CD4-positive, alpha-beta T cell (primary cell): ENCODE measurements around the gene CPM. TPM values are rescaled to one million over a fixed set of nuclear protein-coding genes. Genes with fewer than 3 reads are reported as not detected.
"Not testable (repeated sequence)": the region's sequence is repeated elsewhere in the genome, so short reads cannot be mapped to it uniquely, and the experiment has no call there.

Experiments
- ATAC-seq: fragments of 200-7000 bp; cut with Tn5 transposase; one replicate; pipeline ENCODE4 v1.10.0; 2022; ENCODE audit warnings: mild to moderate bottlenecking; ENCODE audit not compliant: poor library complexity
- CTCF ChIA-PET: fragments of 350-600 bp; sonication (Branson Sonifier 250); formaldehyde crosslinking; loops from one replicate; lab custom pipeline; 2021; ENCODE audit warnings: antibody characterized with exemption, inconsistent platforms; lab: Charles Lee
- POLR2A ChIA-PET: fragments of 350-600 bp; sonication (Branson Sonifier 250); formaldehyde crosslinking; loops from one replicate; lab custom pipeline; 2021; ENCODE audit warnings: antibody characterized with exemption, inconsistent platforms; lab: Charles Lee
- DNase-seq, 14 experiments: peaks; one replicate each; pipeline ENCODE4 v3.0.0-alpha.2; 2013 to 2020; ENCODE audit warnings: mixed read lengths in 2 of 14
- H3K27ac ChIP-seq, 2 donors: one replicate each; pipeline versions ENCODE4 v1.5.1 to v1.7.0; 2013; ENCODE audit warnings: low read length in 2 of 2, low read depth in 1 of 2, mild to moderate bottlenecking in 1 of 2
- H3K27me3 ChIP-seq, 2 experiments: 1 replicate in 1 of 2; 2 replicates in 1 of 2; pipeline versions ENCODE4 v1.6.1 to v1.7.0; 2013; ENCODE audit warnings: low read length in 2 of 2, control low read depth in 1 of 2, mild to moderate bottlenecking in 1 of 2, moderate library complexity in 1 of 2; ENCODE audit not compliant: insufficient read depth in 2 of 2, control insufficient read depth in 1 of 2
- H3K36me3 ChIP-seq: one replicate; pipeline ENCODE4 v1.6.1; 2013; ENCODE audit warnings: low read length, control low read depth; ENCODE audit not compliant: insufficient read depth
- H3K4me1 ChIP-seq: one replicate; pipeline ENCODE4 v1.6.1; 2013; ENCODE audit warnings: low read length, control low read depth; ENCODE audit not compliant: insufficient read depth
- H3K4me3 ChIP-seq: one replicate; pipeline ENCODE4 v1.5.1; 2013; ENCODE audit warnings: mild to moderate bottlenecking, low read length, moderate library complexity
- H3K9me3 ChIP-seq, 2 experiments: 1 replicate in 1 of 2; 2 replicates in 1 of 2; pipeline versions ENCODE4 v1.6.1 to v1.7.0; 2013; ENCODE audit warnings: low read length in 2 of 2, mild to moderate bottlenecking in 2 of 2, control low read depth in 1 of 2, moderate library complexity in 1 of 2; ENCODE audit not compliant: control insufficient read depth in 1 of 2, insufficient read depth in 1 of 2
- H3K27ac Mint-ChIP-seq: one replicate; pipeline ENCODE4 v1.8.0; 2020; ENCODE audit warnings: mixed read lengths
- H3K27me3 Mint-ChIP-seq: one replicate; pipeline ENCODE4 v1.8.0; 2021; ENCODE audit warnings: mixed read lengths
- H3K36me3 Mint-ChIP-seq: one replicate; pipeline ENCODE4 v1.8.0; 2021; ENCODE audit warnings: low read depth, mixed read lengths
- H3K4me1 Mint-ChIP-seq: one replicate; pipeline ENCODE4 v1.8.0; 2021; ENCODE audit warnings: low read depth, mixed read lengths
- H3K4me3 Mint-ChIP-seq: one replicate; pipeline ENCODE4 v1.8.0; 2020; ENCODE audit warnings: mild to moderate bottlenecking, mixed read lengths
- H3K9me3 Mint-ChIP-seq: one replicate; pipeline ENCODE4 v1.8.0; 2020; ENCODE audit warnings: mixed read lengths
- CTCF ChIP-seq: fragments of 200-600 bp; IDR thresholded peaks from one replicate; pipeline ENCODE4 v1.8.0; 2022; ENCODE audit warnings: antibody characterized with exemption, mild to moderate bottlenecking
- intact Hi-C, 2 experiments: fragments of 100-400 bp; cut with DNase I in 1 of 2; cut with micrococcal nuclease in 1 of 2; formaldehyde crosslinking; loops; one replicate each; pipeline versions ENCODE4 v1.15.1 to v1.9.0; 2023 to 2025; cut with DNase I, micrococcal nuclease
- total RNA-seq, 174 experiments: library from RNA in 2 of 174; stranded (reverse) in 2 of 174; gene quantifications; one replicate each; pipeline ENCODE4 v1.2.3 and lab custom pipeline; 2021 to 2026

Gene CPM
- total RNA-seq, 2 experiments from 2014 or later = 1.9 to 2.2 TPM

GRCh38 chr12:68814490-68815231 is 118.3 kb downstream of the CPM start:
- peaks cover 76% of the 10 kb centered on the region for H3K36me3 ChIP-seq
- no peak overlapping the region for H3K27ac ChIP-seq
- H3K27me3 Mint-ChIP-seq = no peaks in the 10 kb centered on the region
- ATAC-seq (no peak), DNase-seq (no peak)
- H3K4me3 ChIP-seq = no peak overlapping the region
- H3K36me3 Mint-ChIP-seq = peaks cover 77% of the 10 kb centered on the region
- peaks cover 7% of the 10 kb centered on the region for H3K4me1 ChIP-seq
- CTCF ChIA-PET = interaction anchor here (2.4 kb wide), 1 partner anchor 15 kb away, joined by 6 read pairs; no protein-coding TSS in a partner anchor
- H3K27ac Mint-ChIP-seq = peak overlapping the region; percentile 0
- no peaks in the 10 kb centered on the region for H3K27me3 ChIP-seq
- H3K4me3 Mint-ChIP-seq = no peak overlapping the region
- no peak for TF ChIP-seq CTCF
- H3K9me3 Mint-ChIP-seq = no peaks in the 10 kb centered on the region
- intact Hi-C loops = loop anchor here in 1 of 2 experiments (5.0 to 10.0 kb wide), 4 partner anchors 137 to 920 kb away; partner anchors contain the start of genes CCT2, CPSF6 and RAB3IP
- H3K9me3 ChIP-seq = no peaks in the 10 kb centered on the region
- POLR2A ChIA-PET = interaction anchor here (1.1 kb wide), 1 partner anchor 22 kb away, joined by 3 read pairs; no protein-coding TSS in a partner anchor
- peaks cover 50% of the 10 kb centered on the region for H3K4me1 Mint-ChIP-seq

GRCh38 chr12:68813242-68813593 is 119.8 kb downstream of the CPM start:
- H3K36me3 Mint-ChIP-seq = peaks cover 79% of the 10 kb centered on the region
- no peak for TF ChIP-seq CTCF
- ATAC-seq (no peak), DNase-seq (no peak)
- peak overlapping the region; percentile 66 for H3K27ac Mint-ChIP-seq
- Histone ChIP-seq H3K9me3 (no peaks in the 10 kb centered on the region), H3K4me1 (peaks cover 13% of the 10 kb centered on the region), H3K36me3 (peaks cover 66% of the 10 kb centered on the region), H3K27me3 (no peaks in the 10 kb centered on the region), H3K27ac (peak overlapping the region in 1 of 2 donors; percentile 4), H3K4me3 (no peak overlapping the region)
- H3K4me1 Mint-ChIP-seq = peaks cover 54% of the 10 kb centered on the region
- POLR2A ChIA-PET = interaction anchor here (0.5 kb wide), 1 partner anchor 511 kb away, joined by 3 read pairs; no protein-coding TSS in a partner anchor
- H3K4me3 Mint-ChIP-seq = peak overlapping the region; percentile 43
- H3K27me3 Mint-ChIP-seq = no peaks in the 10 kb centered on the region
- CTCF ChIA-PET = interaction anchor here (2.3 kb wide), 1 partner anchor 18 kb away, joined by 11 read pairs; no protein-coding TSS in a partner anchor
- no peaks in the 10 kb centered on the region for H3K9me3 Mint-ChIP-seq
- intact Hi-C loops = loop anchor here in 1 of 2 experiments (5.0 to 10.0 kb wide), 4 partner anchors 136 to 922 kb away; partner anchors contain the start of genes CCT2, CPSF6 and RAB3IP

- no peak for TF ChIP-seq CTCF
- no peak overlapping the region for H3K27ac ChIP-seq
- H3K4me3 ChIP-seq = no peak overlapping the region
- no peak for ATAC-seq
- H3K36me3 ChIP-seq = peaks cover 61% of the 10 kb centered on the region
- ChIA-PET CTCF (interaction anchor here (2.3 kb wide), 1 partner anchor 18 kb away, joined by 11 read pairs; no protein-coding TSS in a partner anchor), POLR2A (interaction anchor here (0.5 kb wide), 1 partner anchor 510 kb away, joined by 3 read pairs; no protein-coding TSS in a partner anchor)
- peak overlapping the region; percentile 66 for H3K27ac Mint-ChIP-seq
- H3K9me3 ChIP-seq = no peaks in the 10 kb centered on the region
- no peak overlapping the region for H3K4me3 Mint-ChIP-seq
- no peak for DNase-seq
- intact Hi-C loops = loop anchor here in 1 of 2 experiments (5.0 to 10.0 kb wide), 4 partner anchors 135 to 922 kb away; partner anchors contain the start of genes CCT2, CPSF6 and RAB3IP
- no peaks in the 10 kb centered on the region for H3K27me3 Mint-ChIP-seq
- H3K36me3 Mint-ChIP-seq = peaks cover 83% of the 10 kb centered on the region
- H3K27me3 ChIP-seq = no peaks in the 10 kb centered on the region
- H3K4me1 Mint-ChIP-seq = peaks cover 56% of the 10 kb centered on the region
- H3K4me1 ChIP-seq = peaks cover 13% of the 10 kb centered on the region
- H3K9me3 Mint-ChIP-seq = no peaks in the 10 kb centered on the region
Measured at GRCh38 chr12:68812553-68813241, 120.3 kb downstream of the CPM start.

- H3K27ac Mint-ChIP-seq = peak overlapping the region; percentile 19
- peak overlapping the region; percentile 34 for H3K4me3 Mint-ChIP-seq
- H3K27me3 Mint-ChIP-seq, POLR2A ChIA-PET, DNase-seq, H3K4me3 ChIP-seq, ATAC-seq, H3K9me3 ChIP-seq, H3K9me3 Mint-ChIP-seq, H3K27me3 ChIP-seq, H3K27ac ChIP-seq: not testable (repeated sequence)
- intact Hi-C loops = loop anchor here in 1 of 2 experiments (5.0 to 10.0 kb wide), 4 partner anchors 134 to 923 kb away; partner anchors contain the start of genes CCT2, CPSF6 and RAB3IP
- peaks cover 79% of the 10 kb centered on the region for H3K36me3 Mint-ChIP-seq
- Histone ChIP-seq H3K36me3 (peaks cover 50% of the 10 kb centered on the region), H3K4me1 (peaks cover 20% of the 10 kb centered on the region)
- peaks cover 61% of the 10 kb centered on the region for H3K4me1 Mint-ChIP-seq
- CTCF ChIA-PET = interaction anchor here (0.7 to 2.3 kb wide), 2 partner anchors 19 to 406 kb away, joined by 4 to 11 read pairs; no protein-coding TSS in a partner anchor
Measured at GRCh38 chr12:68811573-68811972, 121.4 kb downstream of the CPM start.
